Lung (tissue), 12 donors: ENCODE data around the gene MZF1. TPM values are rescaled to one million over a fixed set of nuclear protein-coding genes. Genes with fewer than 3 reads are reported as not detected.

Source experiments
- ATAC-seq: fragments of 200-7000 bp; cut with Tn5 transposase; one replicate; pipeline ENCODE4 v1.9.1; 2020; ENCODE audit warnings: moderate number of reproducible peaks; ENCODE audit not compliant: insufficient read depth, low FRiP score
- DNase-seq, 3 donors: peaks; one replicate each; pipeline ENCODE4 v3.0.0-alpha.2; 2013 to 2017
- H3K27ac ChIP-seq, 2 donors: one replicate each; pipeline ENCODE4 v1.5.1; 2013; ENCODE audit warnings: mild to moderate bottlenecking in 2 of 2, moderate library complexity in 2 of 2, control low read depth in 1 of 2, inconsistent platforms in 1 of 2, low read depth in 1 of 2, low read length in 1 of 2
- H3K27me3 ChIP-seq, 3 donors: one replicate each; pipeline ENCODE4 v1.5.1; 2013; ENCODE audit warnings: low read length in 2 of 3; ENCODE audit not compliant: control insufficient read depth in 3 of 3, insufficient read depth in 3 of 3
- H3K36me3 ChIP-seq, 4 donors: one replicate each; pipeline ENCODE4 v1.5.1; 2013; ENCODE audit warnings: low read length in 4 of 4, mild to moderate bottlenecking in 1 of 4, moderate library complexity in 1 of 4; ENCODE audit not compliant: control insufficient read depth in 4 of 4, insufficient read depth in 4 of 4
- H3K4me1 ChIP-seq, 5 donors: one replicate each; pipeline ENCODE4 v1.5.1; 2013; ENCODE audit warnings: low read length in 5 of 5, mild to moderate bottlenecking in 2 of 5, moderate library complexity in 1 of 5; ENCODE audit not compliant: control insufficient read depth in 5 of 5, insufficient read depth in 5 of 5
- H3K4me3 ChIP-seq: one replicate; pipeline ENCODE4 v1.5.1; 2013; ENCODE audit warnings: mild to moderate bottlenecking, control low read depth, moderate library complexity
- H3K9ac ChIP-seq, 2 donors: one replicate each; pipeline ENCODE4 v1.5.1; 2013; ENCODE audit warnings: low read length in 2 of 2, control low read depth in 1 of 2; ENCODE audit not compliant: insufficient read depth in 1 of 2
- H3K9me3 ChIP-seq, 4 donors: one replicate each; pipeline ENCODE4 v1.5.1; 2013; ENCODE audit warnings: low read length in 3 of 4, mild to moderate bottlenecking in 1 of 4, moderate library complexity in 1 of 4; ENCODE audit not compliant: control insufficient read depth in 4 of 4, insufficient read depth in 3 of 4
- CTCF ChIP-seq: IDR thresholded peaks from 2 replicates; pipeline ENCODE4 v1.5.1; 2012; ENCODE audit warnings: mild to moderate bottlenecking; ENCODE audit errors: control extremely low read depth, extremely low read depth
- WGBS, 2 donors: extraction: QIAGEN DNeasy Blood & Tissue Kit; methylation state at CpG; one replicate each; pipeline ENCODE4 v1.1.7; 2013; 5-methylcytosine and 5-hydroxymethylcytosine counted together
- polyA plus RNA-seq, 2 donors: library from polyadenylated mRNA; stranded (reverse); fragments of 200-250 nt; gene quantifications; one replicate each; pipeline ENCODE4 v1.2.1, GENCODE V29; 2013
- total RNA-seq, 2 donors: library from RNA; depleted of rRNA in 1 of 2; stranded (reverse); fragments of >200 nt in 1 of 2; gene quantifications; one replicate each; pipeline ENCODE4 v1.2.1, GENCODE V29; 2014 to 2021
- donor health status: control.
- donor health status: control.
- donor health status: Bipolar disorder and iron deficiency.
- donor health status: healthy.
- donor health status: DM: yes; HTN: yes; CAD: no.

MZF1 gene
- total and polyA plus RNA-seq, 4 donors = 19.2 to 37.5 (median 30.1) TPM

- Histone ChIP-seq H3K27ac (no peak overlapping the region), H3K9me3 (no peaks in the 10 kb centered on the region), H3K36me3 (peaks cover 0 to 22% (median 19%) of the 10 kb centered on the region in 4 donors), H3K27me3 (no peaks in the 10 kb centered on the region), H3K4me3 (no peak overlapping the region), H3K4me1 (peaks cover 0 to 19% (median 11%) of the 10 kb centered on the region in 5 donors), H3K9ac (no peak overlapping the region)
- ATAC-seq (no peak), DNase-seq (no peak)
- WGBS, 2 donors = 97% methylated on average over 8 of the region's 8 CpGs
- TF ChIP-seq CTCF = no peak
Measured at GRCh38 chr19:58571575-58571947, 1.6 kb downstream of the MZF1 start.

- Histone ChIP-seq H3K4me1 (peaks cover 0 to 18% (median 11%) of the 10 kb centered on the region in 5 donors), H3K27ac (no peak overlapping the region), H3K36me3 (peaks cover 0 to 22% (median 19%) of the 10 kb centered on the region in 4 donors), H3K4me3 (no peak overlapping the region), H3K27me3 (no peaks in the 10 kb centered on the region), H3K9ac (no peak overlapping the region), H3K9me3 (no peaks in the 10 kb centered on the region)
- WGBS, 2 donors = 89 to 92% methylated on average over 24 to 25 of the region's 25 CpGs
- no peak for TF ChIP-seq CTCF
- DNase-seq = no peak
- no peak for ATAC-seq
Measured at GRCh38 chr19:58570770-58571574, 2.2 kb downstream of the MZF1 start.

GRCh38 chr19:58569943-58570670 is 3.0 kb downstream of the MZF1 start:
- 92 to 96% methylated on average over 8 of the region's 8 CpGs for WGBS, 2 donors
- no peak for DNase-seq
- H3K9me3 ChIP-seq = no peaks in the 10 kb centered on the region

More at GRCh38 chr19:58569943-58570670, 3.0 kb downstream of the MZF1 start:
- no peak overlapping the region for H3K9ac ChIP-seq
- no peaks in the 10 kb centered on the region for H3K27me3 ChIP-seq
- H3K36me3 ChIP-seq = peaks cover 0 to 22% (median 19%) of the 10 kb centered on the region in 4 donors
- no peak overlapping the region for H3K27ac ChIP-seq
- no peak for TF ChIP-seq CTCF
- no peak for ATAC-seq
- H3K4me3 ChIP-seq = no peak overlapping the region
- H3K4me1 ChIP-seq = peaks cover 0 to 16% (median 11%) of the 10 kb centered on the region in 5 donors
